Lower leg skin (tissue), 3 donors: ENCODE data around the gene EXOC6B.

Experiments
- CTCF ChIP-seq, 3 donors: fragments of 450-650 bp; IDR thresholded peaks; one replicate each; pipeline ENCODE4 v1.5.1; 2016; ENCODE audit warnings: antibody characterized with exemption in 3 of 3, mild to moderate bottlenecking in 3 of 3, moderate library complexity in 2 of 3
- POLR2A ChIP-seq, 2 donors: fragments of 450-650 bp; IDR thresholded peaks; one replicate each; pipeline ENCODE4 v1.6.1; 2016 to 2017; ENCODE audit warnings: antibody characterized with exemption in 2 of 2, mild to moderate bottlenecking in 1 of 2, moderate library complexity in 1 of 2

- TF ChIP-seq POLR2A (IDR thresholded peaks at IDR 0.05) (no peak), CTCF (IDR thresholded peaks at IDR 0.05) (no peak)
Measured at GRCh38 chr2:72183016-72183415, 642.8 kb downstream of the EXOC6B start.
